Neuronal stem cell (in vitro differentiated cells): Measurements from ENCODE around the gene ABLIM1.
A peak's percentile ranks its signal among the peaks of the same experiment; 100 is the strongest.

Experiments used
- DNase-seq: peaks from one replicate; pipeline ENCODE4 v3.0.0-alpha.2; 2013; ENCODE audit warnings: low spot score
- H2AFZ ChIP-seq: one replicate; pipeline ENCODE4 v1.6.1; 2013; ENCODE audit warnings: mild to moderate bottlenecking, low read length, inconsistent platforms
- H2AK5ac ChIP-seq: 2 replicates; pipeline ENCODE4 v1.6.1; 2013; ENCODE audit warnings: low read depth, mild to moderate bottlenecking, inconsistent platforms, low read length, moderate library complexity, mixed read lengths
- H2BK120ac ChIP-seq: 2 replicates; pipeline ENCODE4 v1.6.1; 2013; ENCODE audit warnings: low read depth, mild to moderate bottlenecking, inconsistent platforms, low read length, moderate library complexity, mixed read lengths
- H2BK12ac ChIP-seq: one replicate; pipeline ENCODE4 v1.6.1; 2013; ENCODE audit warnings: low read length, inconsistent platforms
- H2BK15ac ChIP-seq: 2 replicates; pipeline ENCODE4 v1.6.1; 2013; ENCODE audit warnings: mild to moderate bottlenecking, low read length, inconsistent platforms, mixed read lengths
- H2BK5ac ChIP-seq: one replicate; pipeline ENCODE4 v1.6.1; 2013; ENCODE audit warnings: inconsistent platforms, mild to moderate bottlenecking, low read length, moderate library complexity
- H3K14ac ChIP-seq: one replicate; pipeline ENCODE4 v1.6.1; 2013; ENCODE audit warnings: low read length, inconsistent platforms
- H3K18ac ChIP-seq: 2 replicates; pipeline ENCODE4 v1.6.1; 2013; ENCODE audit warnings: low read length, inconsistent platforms
- H3K23ac ChIP-seq: 2 replicates; pipeline ENCODE4 v1.6.1; 2013; ENCODE audit warnings: low read depth, mild to moderate bottlenecking, mixed read lengths, low read length, inconsistent platforms; ENCODE audit not compliant: poor library complexity
- H3K27ac ChIP-seq: replicated peaks from 3 replicates; pipeline ENCODE4 v1.5.1; 2013; ENCODE audit warnings: low read length, inconsistent platforms
- H3K27me3 ChIP-seq, 3 experiments: 2 replicates each; pipeline ENCODE4 v1.6.1; 2013; ENCODE audit warnings: low read length in 3 of 3, mild to moderate bottlenecking in 2 of 3, inconsistent platforms in 1 of 3, low read depth in 1 of 3, mixed read lengths in 1 of 3, moderate library complexity in 1 of 3; ENCODE audit not compliant: control insufficient read depth in 3 of 3, insufficient read depth in 3 of 3
- H3K36me3 ChIP-seq, 2 donors: replicated peaks in 1 of 2; 2 replicates each; pipeline ENCODE4 v1.6.1; 2013; ENCODE audit warnings: low read length in 2 of 2; ENCODE audit not compliant: control insufficient read depth in 2 of 2, insufficient read depth in 2 of 2
- H3K4ac ChIP-seq: 2 replicates; pipeline ENCODE4 v1.6.1; 2013; ENCODE audit warnings: inconsistent platforms, mild to moderate bottlenecking, low read length, moderate library complexity
- H3K4me1 ChIP-seq, 2 donors: 1 replicate in 1 of 2; 2 replicates in 1 of 2; pipeline ENCODE4 v1.6.1; 2013; ENCODE audit warnings: low read length in 2 of 2, low read depth in 1 of 2; ENCODE audit not compliant: control insufficient read depth in 2 of 2, insufficient read depth in 1 of 2
- H3K4me2 ChIP-seq: one replicate; pipeline ENCODE4 v1.6.1; 2013; ENCODE audit warnings: mild to moderate bottlenecking, low read length, inconsistent platforms; ENCODE audit not compliant: insufficient read depth, poor library complexity, severe bottlenecking
- H3K4me3 ChIP-seq, 2 donors: 2 replicates each; pipeline ENCODE4 v1.5.1; 2013; ENCODE audit warnings: low read length in 2 of 2, mild to moderate bottlenecking in 2 of 2, inconsistent platforms in 1 of 2, moderate library complexity in 1 of 2
- H3K79me1 ChIP-seq: one replicate; pipeline ENCODE4 v1.6.1; 2013; ENCODE audit warnings: low read depth, mild to moderate bottlenecking, inconsistent platforms, low read length, moderate library complexity
- H3K9ac ChIP-seq: one replicate; pipeline ENCODE4 v1.6.1; 2013; ENCODE audit warnings: mild to moderate bottlenecking, low read depth, low read length, inconsistent platforms; ENCODE audit not compliant: poor library complexity
- H3K9me3 ChIP-seq, 2 donors: replicated peaks in 1 of 2; 2 replicates each; pipeline versions ENCODE3 to v1.6.1; 2013; ENCODE audit warnings: low read length in 2 of 2, mild to moderate bottlenecking in 2 of 2, inconsistent platforms in 1 of 2, low read depth in 1 of 2, mixed read lengths in 1 of 2, moderate library complexity in 1 of 2; ENCODE audit not compliant: control insufficient read depth in 2 of 2, insufficient read depth in 1 of 2
- H4K8ac ChIP-seq: one replicate; pipeline ENCODE4 v1.6.1; 2013; ENCODE audit warnings: low read depth, mild to moderate bottlenecking, inconsistent platforms, low read length, moderate library complexity
- H4K91ac ChIP-seq: one replicate; pipeline ENCODE4 v1.6.1; 2013; ENCODE audit warnings: low read length, low read depth, mild to moderate bottlenecking, inconsistent platforms; ENCODE audit not compliant: poor library complexity
- WGBS, 2 donors: extraction: QIAGEN DNeasy Blood & Tissue Kit; methylation state at CpG; one replicate each; pipeline ENCODE4 v1.1.7; 2013; ENCODE audit warnings: missing lambda C conversion rate in 2 of 2, mixed read lengths in 1 of 2; ENCODE audit not compliant: insufficient read length in 2 of 2, insufficient replicate concordance in 1 of 2; ENCODE audit errors: extremely low coverage in 2 of 2; 5-methylcytosine and 5-hydroxymethylcytosine counted together

The ABLIM1 gene

GRCh38 chr10:114541081-114541796 lies 116.8 kb downstream of the ABLIM1 start:
- no CpG with 5 or more reads among the region's 14 CpGs for WGBS, 2 donors

GRCh38 chr10:114540236-114540635 lies 117.8 kb downstream of the ABLIM1 start:
- Histone ChIP-seq H2BK12ac (no peak overlapping the region), H3K23ac (no peak overlapping the region), H3K4me1 (peaks cover 10 to 12% of the 10 kb centered on the region in 2 donors), H3K9me3 (peaks cover 3 to 6% of the 10 kb centered on the region in 2 donors), H2BK120ac (no peak overlapping the region), H3K9ac (no peak overlapping the region), H2AK5ac (no peak overlapping the region), H3K4me3 (no peak overlapping the region), H3K27ac (no peak overlapping the region), H3K27me3 (no peaks in the 10 kb centered on the region), H2AFZ (no peak overlapping the region), H2BK15ac (no peak overlapping the region), H4K8ac (no peak overlapping the region), H2BK5ac (no peak overlapping the region), H3K36me3 (no peaks in the 10 kb centered on the region), H3K4ac (no peak overlapping the region), H3K4me2 (no peak overlapping the region), H3K79me1 (no peaks in the 10 kb centered on the region), H3K18ac (no peak overlapping the region), H4K91ac (no peak overlapping the region), H3K14ac (no peak overlapping the region)
- no peak for DNase-seq
- WGBS, 2 donors = no CpG with 5 or more reads among the region's 8 CpGs

More at GRCh38 chr10:114541081-114541796, 116.8 kb downstream of the ABLIM1 start:
- peaks cover 3 to 6% of the 10 kb centered on the region in 2 donors for H3K9me3 ChIP-seq
- H2BK5ac ChIP-seq = no peak overlapping the region
- no peak overlapping the region for H3K4ac ChIP-seq
- H3K23ac ChIP-seq = no peak overlapping the region
- H2BK12ac ChIP-seq = no peak overlapping the region
- peaks cover 10 to 12% of the 10 kb centered on the region in 2 donors for H3K4me1 ChIP-seq
- H3K36me3 ChIP-seq = no peaks in the 10 kb centered on the region
- no peak overlapping the region for H3K27ac ChIP-seq
- H4K91ac ChIP-seq = no peak overlapping the region
- H2BK120ac ChIP-seq = no peak overlapping the region
- H3K18ac ChIP-seq = no peak overlapping the region
- no peak overlapping the region for H3K4me2 ChIP-seq
- no peaks in the 10 kb centered on the region for H3K27me3 ChIP-seq
- no peak overlapping the region for H2AFZ ChIP-seq
- DNase-seq = no peak
- no peak overlapping the region for H3K4me3 ChIP-seq
- H4K8ac ChIP-seq = no peak overlapping the region
- no peak overlapping the region for H3K9ac ChIP-seq
- no peaks in the 10 kb centered on the region for H3K79me1 ChIP-seq
- no peak overlapping the region for H2AK5ac ChIP-seq
- H3K14ac ChIP-seq = no peak overlapping the region
- H2BK15ac ChIP-seq = no peak overlapping the region

- H3K9me3 ChIP-seq = peaks cover 3 to 6% of the 10 kb centered on the region in 2 donors
- no peak overlapping the region for H3K4me2 ChIP-seq
- H2AFZ ChIP-seq = peak overlapping the region; percentile 33
- H3K4ac ChIP-seq = no peak overlapping the region
- no peak overlapping the region for H2BK5ac ChIP-seq
- no peak overlapping the region for H3K14ac ChIP-seq
- no peaks in the 10 kb centered on the region for H3K79me1 ChIP-seq
- no peaks in the 10 kb centered on the region for H3K36me3 ChIP-seq
- H2BK15ac ChIP-seq = no peak overlapping the region
- no peak for DNase-seq
- H4K91ac ChIP-seq = no peak overlapping the region
- no peak overlapping the region for H4K8ac ChIP-seq
- no peak overlapping the region for H3K4me3 ChIP-seq
- no peak overlapping the region for H3K27ac ChIP-seq
- no CpG with 5 or more reads among the region's 2 CpGs for WGBS, 2 donors
- H3K27me3 ChIP-seq = no peaks in the 10 kb centered on the region
- no peak overlapping the region for H2BK12ac ChIP-seq
- H3K4me1 ChIP-seq = peaks cover 10 to 12% of the 10 kb centered on the region in 2 donors
- H3K23ac ChIP-seq = no peak overlapping the region
- no peak overlapping the region for H2BK120ac ChIP-seq
- H2AK5ac ChIP-seq = no peak overlapping the region
- no peak overlapping the region for H3K18ac ChIP-seq
- H3K9ac ChIP-seq = no peak overlapping the region
Observed at GRCh38 chr10:114539623-114540022, 118.5 kb downstream of the ABLIM1 start.

- Histone ChIP-seq H4K8ac (no peak overlapping the region), H3K36me3 (no peaks in the 10 kb centered on the region), H3K23ac (no peak overlapping the region), H3K27me3 (no peaks in the 10 kb centered on the region), H4K91ac (no peak overlapping the region), H2AK5ac (no peak overlapping the region), H3K79me1 (no peaks in the 10 kb centered on the region), H3K4me1 (peaks cover 10 to 12% of the 10 kb centered on the region in 2 donors), H2BK12ac (peak overlapping the region; percentile 27), H3K4ac (no peak overlapping the region), H2AFZ (peak overlapping the region; percentile 58), H3K14ac (no peak overlapping the region), H2BK15ac (no peak overlapping the region), H3K4me2 (peak overlapping the region; percentile 43), H3K27ac (peak overlapping the region; percentile 62), H3K9me3 (peaks cover 3 to 6% of the 10 kb centered on the region in 2 donors), H3K4me3 (no peak overlapping the region), H3K18ac (peak overlapping the region; percentile 66), H2BK120ac (no peak overlapping the region), H3K9ac (no peak overlapping the region), H2BK5ac (peak overlapping the region; percentile 49)
- DNase-seq = no peak
- WGBS, 2 donors = no CpG with 5 or more reads among the region's 13 CpGs
Observed at GRCh38 chr10:114538181-114538906, 119.7 kb downstream of the ABLIM1 start.
